ENCODE data around the gene SCMH1. TPM values are rescaled to one million over a fixed set of nuclear protein-coding genes. Genes with fewer than 3 reads are reported as not detected.
A peak's percentile ranks its signal among the peaks of the same experiment; 100 is the strongest.
"Not testable (repeated sequence)": the region's sequence is repeated elsewhere in the genome, so short reads cannot be mapped to it uniquely, and the experiment has no call there.

The SCMH1 gene
- total RNA-seq, 1 donor from 2014 or later, result 51.3 TPM

DNA sequence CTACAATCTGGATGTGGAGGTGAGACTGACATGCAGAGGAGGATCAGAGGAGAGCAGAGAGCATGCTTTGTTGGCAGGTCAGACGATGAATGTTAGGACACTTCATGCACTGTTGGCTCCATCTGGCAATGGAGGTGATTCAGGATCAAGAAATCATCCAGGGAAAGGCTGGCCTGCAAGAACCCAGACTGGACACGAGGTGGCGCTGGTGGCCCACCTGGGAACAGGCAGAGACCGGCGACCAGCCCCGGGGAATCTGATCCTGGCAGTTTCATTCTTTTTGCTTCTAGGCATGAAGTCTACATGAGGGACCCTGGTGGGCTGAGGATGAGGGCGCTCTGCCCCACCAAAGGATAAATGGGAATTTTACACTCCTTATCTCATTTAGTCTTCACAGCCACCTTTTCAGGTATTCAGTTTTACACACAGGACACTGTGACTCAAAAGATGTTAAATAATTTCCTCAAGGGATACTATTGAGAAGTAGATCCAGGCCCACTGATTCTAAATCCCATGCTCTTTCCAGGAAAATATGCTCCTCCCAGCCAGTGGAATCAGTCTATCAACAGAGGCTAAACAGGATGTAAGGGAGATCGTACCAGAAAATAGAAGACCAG, 26.2 kb upstream of the SCMH1 start:
- peak; percentile 88 for DNase-seq (ENCODE audit: low spot score)
- Mint-ChIP-seq H3K36me3 (ENCODE audit: low read depth, unreplicated experiment) (no peaks in the 10 kb centered on the region), H3K27me3 (ENCODE audit: unreplicated experiment) (peaks cover 6% of the 10 kb centered on the region), H3K4me1 (ENCODE audit: unreplicated experiment) (no peaks in the 10 kb centered on the region), H3K9me3 (ENCODE audit: unreplicated experiment) (no peaks in the 10 kb centered on the region), H3K4me3 (ENCODE audit: unreplicated experiment) (no peak overlapping the region), H3K27ac (ENCODE audit: unreplicated experiment) (no peak overlapping the region)
- TF ChIP-seq, protein P1, sequence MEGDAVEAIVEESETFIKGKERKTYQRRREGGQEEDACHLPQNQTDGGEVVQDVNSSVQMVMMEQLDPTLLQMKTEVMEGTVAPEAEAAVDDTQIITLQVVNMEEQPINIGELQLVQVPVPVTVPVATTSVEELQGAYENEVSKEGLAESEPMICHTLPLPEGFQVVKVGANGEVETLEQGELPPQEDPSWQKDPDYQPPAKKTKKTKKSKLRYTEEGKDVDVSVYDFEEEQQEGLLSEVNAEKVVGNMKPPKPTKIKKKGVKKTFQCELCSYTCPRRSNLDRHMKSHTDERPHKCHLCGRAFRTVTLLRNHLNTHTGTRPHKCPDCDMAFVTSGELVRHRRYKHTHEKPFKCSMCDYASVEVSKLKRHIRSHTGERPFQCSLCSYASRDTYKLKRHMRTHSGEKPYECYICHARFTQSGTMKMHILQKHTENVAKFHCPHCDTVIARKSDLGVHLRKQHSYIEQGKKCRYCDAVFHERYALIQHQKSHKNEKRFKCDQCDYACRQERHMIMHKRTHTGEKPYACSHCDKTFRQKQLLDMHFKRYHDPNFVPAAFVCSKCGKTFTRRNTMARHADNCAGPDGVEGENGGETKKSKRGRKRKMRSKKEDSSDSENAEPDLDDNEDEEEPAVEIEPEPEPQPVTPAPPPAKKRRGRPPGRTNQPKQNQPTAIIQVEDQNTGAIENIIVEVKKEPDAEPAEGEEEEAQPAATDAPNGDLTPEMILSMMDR (IDR thresholded peaks at IDR 0.05; ENCODE audit: unreplicated experiment), result peak; percentile 94

DNA sequence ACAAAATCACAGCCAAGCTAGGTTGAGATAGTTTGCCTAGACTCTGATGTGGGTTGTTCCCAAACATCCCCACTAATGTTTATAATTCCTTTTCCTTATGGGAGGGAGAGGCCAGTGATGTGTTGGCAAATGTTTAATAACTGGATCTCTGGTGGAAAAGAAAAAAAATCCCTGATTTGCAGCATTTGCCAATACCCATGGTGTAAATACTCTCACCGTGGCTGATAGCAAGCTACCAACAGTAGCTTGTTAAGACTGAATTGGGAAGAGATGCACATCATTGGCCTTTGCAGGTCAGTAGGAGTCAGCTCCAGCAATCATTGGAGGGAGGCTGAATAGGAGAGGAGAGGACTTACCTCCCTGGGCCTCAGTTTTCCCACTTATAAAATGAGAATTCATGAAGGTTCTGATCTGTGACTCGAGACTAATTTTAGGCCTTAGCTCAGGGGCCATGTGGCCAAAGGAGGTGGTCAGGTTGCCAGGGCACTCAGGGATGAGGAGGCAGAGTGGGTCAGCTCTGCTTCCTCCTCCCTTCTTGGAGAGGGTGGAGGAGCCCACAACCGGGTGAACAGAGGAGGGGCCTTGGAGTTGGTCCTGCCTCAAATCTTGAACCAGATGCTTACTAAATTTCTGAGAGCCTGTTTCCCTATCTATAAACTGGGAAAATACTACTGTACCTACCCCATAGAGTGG, 20.0 kb upstream of the SCMH1 start:
- Mint-ChIP-seq H3K27ac (ENCODE audit: unreplicated experiment) (no peak overlapping the region), H3K36me3 (ENCODE audit: low read depth, unreplicated experiment) (no peaks in the 10 kb centered on the region), H3K27me3 (ENCODE audit: unreplicated experiment) (peaks cover 1% of the 10 kb centered on the region), H3K4me1 (ENCODE audit: unreplicated experiment) (no peaks in the 10 kb centered on the region), H3K9me3 (ENCODE audit: unreplicated experiment) (no peaks in the 10 kb centered on the region), H3K4me3 (ENCODE audit: unreplicated experiment) (no peak overlapping the region)
- TF ChIP-seq, protein P1 (IDR thresholded peaks at IDR 0.05; ENCODE audit: unreplicated experiment), result no peak
- no peak for DNase-seq (ENCODE audit: low spot score)

DNA sequence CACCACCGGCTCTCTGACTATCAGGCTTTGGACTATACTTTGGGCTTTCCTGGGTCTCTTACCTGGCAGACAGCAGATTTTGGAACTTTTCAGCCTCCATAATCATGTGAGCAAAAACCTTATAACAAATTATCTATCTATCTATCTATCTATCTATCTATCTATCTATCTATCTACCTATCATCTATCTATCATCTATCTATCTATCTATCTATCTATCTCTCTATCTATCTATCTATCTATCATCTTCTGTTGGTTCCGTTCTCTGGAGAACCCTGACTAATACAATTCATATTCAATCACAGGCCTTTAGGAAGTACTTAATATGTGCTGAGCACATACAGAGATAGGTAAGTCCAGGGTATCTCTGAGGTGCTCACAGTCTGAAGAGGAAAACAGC, 18.7 kb upstream of the SCMH1 start:
- H3K4me1 Mint-ChIP-seq (ENCODE audit: unreplicated experiment), result no peaks in the 10 kb centered on the region
- H3K4me3 Mint-ChIP-seq (ENCODE audit: unreplicated experiment), result no peak overlapping the region
- no peaks in the 10 kb centered on the region for H3K9me3 Mint-ChIP-seq (ENCODE audit: unreplicated experiment)
- H3K27me3 Mint-ChIP-seq (ENCODE audit: unreplicated experiment), result no peaks in the 10 kb centered on the region
- TF ChIP-seq, protein P1 (IDR thresholded peaks at IDR 0.05; ENCODE audit: unreplicated experiment), result no peak
- H3K36me3 Mint-ChIP-seq (ENCODE audit: low read depth, unreplicated experiment), result no peaks in the 10 kb centered on the region
- no peak overlapping the region for H3K27ac Mint-ChIP-seq (ENCODE audit: unreplicated experiment)
- DNase-seq (ENCODE audit: low spot score), result no peak

- no peak for DNase-seq (ENCODE audit: low spot score)
- Mint-ChIP-seq H3K4me3 (ENCODE audit: unreplicated experiment) (no peak overlapping the region), H3K4me1 (ENCODE audit: unreplicated experiment) (no peaks in the 10 kb centered on the region), H3K9me3 (ENCODE audit: unreplicated experiment) (no peaks in the 10 kb centered on the region), H3K36me3 (ENCODE audit: low read depth, unreplicated experiment) (no peaks in the 10 kb centered on the region), H3K27ac (ENCODE audit: unreplicated experiment) (no peak overlapping the region), H3K27me3 (ENCODE audit: unreplicated experiment) (peaks cover 2% of the 10 kb centered on the region)
- TF ChIP-seq, protein P1 (IDR thresholded peaks at IDR 0.05; ENCODE audit: unreplicated experiment), result no peak
Observed at GRCh38 chr1:41259221-41259620, 17.1 kb upstream of the SCMH1 start.

- Mint-ChIP-seq H3K4me3 (ENCODE audit: unreplicated experiment) (no peak overlapping the region), H3K4me1 (ENCODE audit: unreplicated experiment) (no peaks in the 10 kb centered on the region), H3K27me3 (ENCODE audit: unreplicated experiment) (peaks cover 2% of the 10 kb centered on the region), H3K9me3 (ENCODE audit: unreplicated experiment) (no peaks in the 10 kb centered on the region), H3K27ac (ENCODE audit: unreplicated experiment) (no peak overlapping the region), H3K36me3 (ENCODE audit: low read depth, unreplicated experiment) (no peaks in the 10 kb centered on the region)
- no peak for DNase-seq (ENCODE audit: low spot score)
- TF ChIP-seq, protein P1 (IDR thresholded peaks at IDR 0.05; ENCODE audit: unreplicated experiment), result no peak
Observed at GRCh38 chr1:41255978-41256377, 13.9 kb upstream of the SCMH1 start.

GRCh38 chr1:41251120-41251519, 9.0 kb upstream of the SCMH1 start:
- not testable (repeated sequence) for H3K36me3 Mint-ChIP-seq (ENCODE audit: low read depth, unreplicated experiment); H3K4me1 Mint-ChIP-seq (ENCODE audit: unreplicated experiment); H3K4me3 Mint-ChIP-seq (ENCODE audit: unreplicated experiment); DNase-seq (ENCODE audit: low spot score); H3K9me3 Mint-ChIP-seq (ENCODE audit: unreplicated experiment); H3K27me3 Mint-ChIP-seq (ENCODE audit: unreplicated experiment); H3K27ac Mint-ChIP-seq (ENCODE audit: unreplicated experiment)

Measured in endothelial cell (in vitro differentiated cells).